GM19328 (cell line): Measurements from ENCODE around the gene CAMK2N1.
"Not testable (repeated sequence)": the region's sequence is repeated elsewhere in the genome, so short reads cannot be mapped to it uniquely, and the experiment has no call there.

Experiments used
- ATAC-seq: cut with Tn5 transposase; IDR thresholded peaks from one replicate; pipeline ENCODE4 v1.9.1; 2021; ENCODE audit warnings: mild to moderate bottlenecking, moderate library complexity; ENCODE audit not compliant: unreplicated experiment

The CAMK2N1 gene

DNA sequence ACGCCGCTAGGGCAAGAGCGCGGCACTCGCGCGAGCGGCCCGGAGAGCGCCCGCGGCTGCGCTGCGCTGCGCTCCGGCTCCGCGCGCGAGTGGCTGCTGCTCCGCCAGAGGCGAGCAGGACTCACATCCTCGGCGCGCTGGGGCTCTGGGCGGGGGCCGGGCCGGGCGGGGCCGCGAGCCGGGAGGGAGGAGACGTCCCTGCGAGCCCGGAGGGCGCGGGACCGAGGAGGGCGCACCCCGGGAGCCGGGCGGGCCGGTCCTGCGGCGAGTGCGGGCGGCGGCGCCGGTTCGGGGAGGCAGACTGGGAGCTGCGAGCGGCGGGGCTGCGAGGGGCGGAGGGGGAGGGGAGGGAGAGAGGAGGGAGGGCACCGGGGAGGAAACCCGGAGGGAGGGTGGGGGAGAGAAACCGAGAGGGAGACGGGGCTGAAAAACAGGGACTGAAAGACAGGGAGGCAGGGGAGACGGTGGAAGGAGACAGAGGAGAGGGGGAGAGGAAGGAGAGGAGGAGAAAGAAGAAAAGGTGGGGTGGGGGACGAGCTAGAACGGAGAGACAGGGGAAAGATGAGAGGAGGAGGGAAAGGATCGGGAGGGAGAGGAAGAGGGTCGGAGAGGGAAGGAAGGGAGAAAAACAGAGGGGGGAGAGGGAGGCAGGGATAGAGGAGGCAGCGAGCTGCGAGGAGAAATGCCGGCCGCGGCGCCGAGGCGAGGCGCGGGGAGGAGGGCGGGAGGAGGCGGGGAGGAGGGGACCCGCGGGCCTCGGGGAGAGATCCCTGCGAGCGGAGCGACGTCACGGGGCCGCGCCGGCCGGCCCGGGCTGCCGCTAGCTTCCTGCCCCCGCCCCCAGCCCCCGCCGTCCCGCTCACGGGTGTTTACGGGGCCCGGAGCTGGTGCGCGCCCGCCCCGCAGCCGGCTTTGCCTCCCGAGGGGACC, at the start of gene CAMK2N1:
Gene CAMK2N1, minus strand, starts transcription at position 684 of the 930 bp plus-strand sequence. CDS start 831 bp downstream, outside the sequence.
- no peak for ATAC-seq

- no peak for ATAC-seq
Observed at GRCh38 chr1:20534659-20535417, 48.8 kb upstream of the CAMK2N1 start.

GRCh38 chr1:20533635-20534034, 47.6 kb upstream of the CAMK2N1 start:
- ATAC-seq = no peak

- no peak for ATAC-seq
Observed at GRCh38 chr1:20530901-20531300, 44.9 kb upstream of the CAMK2N1 start.

- ATAC-seq = no peak
Observed at GRCh38 chr1:20530306-20530705, 44.3 kb upstream of the CAMK2N1 start.

DNA sequence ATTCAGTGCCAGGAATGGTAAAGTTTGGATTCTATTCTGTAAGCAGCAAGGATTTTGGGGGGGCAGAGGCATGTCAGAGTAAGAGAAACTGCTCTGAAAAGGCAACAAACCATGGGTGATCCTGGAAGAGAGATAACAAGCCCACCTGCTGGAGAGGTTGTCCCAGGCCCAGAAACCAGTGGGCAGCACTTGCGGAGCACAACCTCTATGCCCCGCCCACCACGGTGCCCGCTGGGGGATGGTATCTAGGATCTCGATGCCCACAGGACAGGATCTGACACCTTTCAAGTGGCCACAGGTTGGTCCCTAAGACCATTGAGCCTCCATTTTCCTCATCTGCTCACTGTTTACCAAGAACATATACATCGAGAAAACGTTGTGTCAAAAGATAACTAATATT, 42.2 kb upstream of the CAMK2N1 start:
- ATAC-seq = no peak

- ATAC-seq = no peak
Observed at GRCh38 chr1:20526267-20526666, 40.3 kb upstream of the CAMK2N1 start.

GRCh38 chr1:20521960-20522861, 36.2 kb upstream of the CAMK2N1 start:
- ATAC-seq = no peak

DNA sequence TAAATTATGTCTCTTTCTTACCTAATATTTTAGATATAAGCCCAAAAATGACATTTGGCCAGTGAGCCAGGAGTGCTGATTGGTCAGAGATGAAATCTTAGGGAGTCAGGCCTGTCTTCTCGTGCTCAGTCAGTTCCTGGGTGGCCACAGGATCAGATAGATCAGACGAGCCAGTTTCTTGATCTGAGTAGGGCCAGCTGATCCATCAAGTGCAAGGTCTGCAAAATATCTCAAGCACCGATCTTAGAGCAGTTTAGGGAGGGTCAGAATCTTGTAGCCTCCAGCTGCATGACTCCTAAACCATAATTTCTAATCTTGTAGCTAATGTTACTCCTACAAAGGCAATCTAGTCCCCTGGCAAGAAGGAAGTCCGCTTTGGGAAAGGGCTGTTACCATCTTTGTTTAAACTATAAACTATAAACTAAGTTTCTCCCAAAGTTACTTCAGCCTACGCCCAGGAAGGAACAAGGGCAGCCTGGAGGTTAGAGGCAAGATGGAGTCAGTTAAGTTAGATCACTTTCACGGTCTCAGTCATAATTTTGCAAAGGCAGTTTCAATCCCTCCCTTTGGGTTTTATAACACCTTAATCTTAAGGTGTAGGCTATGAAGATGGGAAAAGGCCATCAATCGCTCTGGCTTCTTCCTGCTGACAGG, 33.7 kb upstream of the CAMK2N1 start:
- ATAC-seq = not testable (repeated sequence)

GRCh38 chr1:20511518-20512428, 25.8 kb upstream of the CAMK2N1 start:
- no peak for ATAC-seq

GRCh38 chr1:20508411-20508771, 22.4 kb upstream of the CAMK2N1 start:
- ATAC-seq = no peak

GRCh38 chr1:20507564-20508410, 21.8 kb upstream of the CAMK2N1 start, which contains the start of gene MUL1:
Gene MUL1, minus strand, starts transcription at chr1:20508151. Its CDS starts 127 bp downstream, at chr1:20508024.
- ATAC-seq = peak; percentile 83

DNA sequence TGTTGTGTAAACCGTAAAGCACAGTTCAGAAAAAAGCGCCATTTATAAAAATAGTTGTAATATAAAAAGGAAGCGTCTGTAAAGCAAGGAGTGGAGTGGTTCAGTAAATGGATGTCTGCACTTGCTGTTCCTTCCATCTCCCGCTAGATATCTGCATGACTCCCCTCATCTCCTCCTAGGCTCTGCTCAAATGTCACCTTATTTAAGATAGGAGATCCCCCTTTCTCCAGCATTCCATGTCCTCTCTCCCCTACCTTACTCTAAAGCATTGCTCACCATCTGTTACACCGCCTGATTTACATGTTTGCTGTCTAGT, 21.2 kb upstream of the CAMK2N1 start:
- peak; percentile 15 for ATAC-seq

DNA sequence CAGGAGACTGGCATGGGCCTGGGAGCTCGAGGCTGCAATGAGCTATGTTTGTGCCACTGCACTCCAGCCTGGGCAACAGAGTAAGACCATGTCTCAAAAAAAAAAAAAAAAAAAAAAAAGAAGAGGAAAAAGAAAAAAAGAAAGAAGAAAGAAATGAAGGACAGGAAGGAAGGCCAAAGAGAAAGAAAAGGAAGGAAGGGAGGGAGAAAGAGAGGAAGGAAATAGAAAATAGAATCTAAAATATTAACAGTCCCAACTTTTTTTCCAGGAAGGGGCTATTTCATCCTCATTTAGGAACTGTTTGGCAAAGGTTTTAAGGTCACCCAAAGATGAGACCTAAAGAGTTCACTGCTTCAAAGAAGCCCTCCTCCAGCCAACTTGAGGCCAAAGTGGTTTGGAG, 19.5 kb upstream of the CAMK2N1 start:
- no peak for ATAC-seq

DNA sequence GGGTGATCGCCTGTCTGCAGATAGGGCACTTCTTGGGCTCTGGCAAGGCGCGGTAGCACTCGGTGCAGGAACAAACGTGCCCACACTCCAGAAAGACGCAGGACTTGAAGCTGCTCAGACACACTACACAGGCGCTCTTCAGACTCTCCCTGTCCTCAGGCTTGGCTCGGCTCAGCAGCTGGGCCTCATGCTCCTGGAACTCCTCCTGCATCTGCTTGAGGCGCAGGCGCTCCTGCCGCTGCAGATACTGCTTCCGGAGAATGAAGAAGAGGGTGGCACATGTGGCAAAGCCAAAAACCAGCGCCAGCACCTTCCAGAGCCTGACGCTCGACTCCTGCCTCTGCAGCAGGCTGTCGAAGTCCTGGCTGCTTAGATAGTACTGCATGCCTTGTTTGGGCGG, 14.7 kb upstream of the CAMK2N1 start:
- ATAC-seq = no peak

DNA sequence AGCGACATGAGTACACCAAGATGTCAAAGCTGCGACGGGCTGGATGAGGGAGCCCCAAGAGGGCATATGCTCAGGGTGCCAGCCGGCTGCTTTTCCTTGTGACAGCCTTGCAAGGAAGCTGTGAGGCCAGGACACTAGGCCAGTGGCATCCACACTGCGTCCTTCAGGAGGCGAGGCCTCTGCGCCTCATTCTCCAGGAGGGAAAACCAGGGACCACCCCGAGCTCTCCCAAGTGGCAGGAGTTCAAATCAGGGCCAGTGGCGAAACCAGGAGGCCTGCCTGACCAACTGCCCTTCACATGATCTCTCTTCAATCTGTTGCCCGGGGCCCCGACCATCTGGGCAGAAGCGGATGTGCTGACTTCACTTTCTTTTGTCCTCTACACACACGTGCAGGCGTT, 13.7 kb upstream of the CAMK2N1 start:
- no peak for ATAC-seq

GRCh38 chr1:20499105-20499504, 13.1 kb upstream of the CAMK2N1 start:
- ATAC-seq = no peak

GRCh38 chr1:20498116-20498515, 12.1 kb upstream of the CAMK2N1 start:
- no peak for ATAC-seq

DNA sequence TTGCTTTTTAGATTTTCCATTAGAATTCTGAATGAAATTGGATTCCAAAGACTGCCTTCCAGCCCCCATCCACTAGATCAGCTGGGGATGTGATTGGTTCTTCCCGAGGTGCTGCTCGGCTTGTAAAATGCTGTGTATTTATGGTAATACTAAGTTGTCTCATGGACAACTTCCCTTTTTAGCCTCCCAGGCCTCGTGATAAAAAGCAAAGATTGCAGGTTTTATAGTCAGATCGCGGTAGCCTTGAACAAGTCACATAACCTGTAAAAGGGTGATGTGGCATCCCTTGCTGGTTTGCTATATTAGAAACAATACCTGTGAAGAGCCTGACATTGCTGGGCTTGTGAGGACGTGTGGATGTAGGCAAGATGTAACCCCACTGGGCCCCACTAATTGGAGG, 11.5 kb upstream of the CAMK2N1 start:
- no peak for ATAC-seq
